NCI-H748 treated with DMSO at 0.1 percent for 48 hours (cell line): Measurements from ENCODE around the gene NAPSA.

Source experiments
- DNase-seq: peaks from one replicate; lab custom pipeline; 2025; lab: John Stamatoyannopoulos, UW

NAPSA gene

GRCh38 chr19:50314724-50315708 is 50.4 kb downstream of the NAPSA start:
- no peak for DNase-seq

- DNase-seq: peak; percentile 24
Measured at GRCh38 chr19:50313812-50314536, 51.5 kb downstream of the NAPSA start.

GRCh38 chr19:50312967-50313811 is 52.2 kb downstream of the NAPSA start:
- DNase-seq: no peak

- DNase-seq: no peak
Measured at GRCh38 chr19:50311723-50312635, 53.5 kb downstream of the NAPSA start.

- DNase-seq: no peak
Measured at GRCh38 chr19:50310759-50311465, 54.5 kb downstream of the NAPSA start.

GRCh38 chr19:50309396-50310125 is 55.9 kb downstream of the NAPSA start:
- no peak for DNase-seq

- no peak for DNase-seq
Measured at GRCh38 chr19:50308991-50309390, 56.4 kb downstream of the NAPSA start.
